Osteoblast (primary cell): ENCODE results near the gene PEA15. TPM values are rescaled to one million over a fixed set of nuclear protein-coding genes. Genes with fewer than 3 reads are reported as not detected.

ENCODE experiments used
- DNase-seq: peaks from one replicate; pipeline ENCODE4 v3.0.0; 2011; ENCODE audit warnings: low spot score, mixed read lengths; ENCODE audit not compliant: insufficient read length; ENCODE audit errors: missing footprints
- H2AFZ ChIP-seq: 2 replicates; pipeline ENCODE4 v1.6.0; 2011; ENCODE audit warnings: mild to moderate bottlenecking, low read length
- H3K27ac ChIP-seq: 2 replicates; pipeline ENCODE4 v1.5.1; 2011; ENCODE audit warnings: mild to moderate bottlenecking, low read depth, low read length, moderate library complexity
- H3K27me3 ChIP-seq: 2 replicates; pipeline ENCODE4 v1.6.0; 2012; ENCODE audit warnings: mild to moderate bottlenecking, control low read depth, inconsistent platforms, low read length, moderate library complexity; ENCODE audit not compliant: insufficient read depth
- H3K36me3 ChIP-seq: 2 replicates; pipeline ENCODE4 v1.5.1; 2011; ENCODE audit warnings: mild to moderate bottlenecking, low read length, control low read depth, moderate library complexity; ENCODE audit not compliant: insufficient read depth
- H3K4me1 ChIP-seq: 2 replicates; pipeline ENCODE4 v1.5.1; 2011; ENCODE audit warnings: mild to moderate bottlenecking, low read length, control low read depth, moderate library complexity; ENCODE audit not compliant: insufficient read depth
- H3K4me2 ChIP-seq: 2 replicates; pipeline ENCODE4 v1.6.0; 2011; ENCODE audit warnings: mild to moderate bottlenecking, low read length; ENCODE audit not compliant: insufficient read depth
- H3K4me3 ChIP-seq: fragments of 200-600 bp; sonication (generic); 3 replicates; pipeline ENCODE4 v1.5.1; 2012; ENCODE audit warnings: mild to moderate bottlenecking, low read length, inconsistent platforms; ENCODE audit not compliant: insufficient read depth
- H3K79me2 ChIP-seq: 2 replicates; pipeline ENCODE4 v1.6.0; 2012; ENCODE audit warnings: mild to moderate bottlenecking, low read length, control low read depth, inconsistent platforms; ENCODE audit not compliant: insufficient read depth
- H3K9me3 ChIP-seq: 2 replicates; pipeline ENCODE4 v1.5.1; 2011; ENCODE audit warnings: low read depth, low read length, control low read depth
- H4K20me1 ChIP-seq: 2 replicates; pipeline ENCODE4 v1.6.0; 2012; ENCODE audit warnings: mild to moderate bottlenecking, low read length, control low read depth; ENCODE audit not compliant: insufficient read depth
- CTCF ChIP-seq: IDR thresholded peaks from 2 replicates; pipeline ENCODE4 v1.5.1; 2011; ENCODE audit warnings: mild to moderate bottlenecking, low read depth, low read length, moderate library complexity; ENCODE audit errors: extremely low read depth
- total RNA-seq: library from RNA; depleted of rRNA; stranded (reverse); fragments of >200 nt; gene quantifications from 2 replicates; pipeline ENCODE4 v1.2.3, GENCODE V29; 2012

PEA15 gene
- total RNA-seq, 1 donor = 200 TPM

- Histone ChIP-seq H3K36me3 (no peaks in the 10 kb centered on the region), H4K20me1 (no peaks in the 10 kb centered on the region), H3K9me3 (no peaks in the 10 kb centered on the region), H3K79me2 (no peaks in the 10 kb centered on the region), H3K4me2 (no peak overlapping the region), H3K4me1 (peaks cover 4% of the 10 kb centered on the region), H2AFZ (no peak overlapping the region), H3K27me3 (no peaks in the 10 kb centered on the region), H3K27ac (no peak overlapping the region), H3K4me3 (no peak overlapping the region)
- DNase-seq = no peak
- no peak for TF ChIP-seq CTCF
Measured at GRCh38 chr1:160196143-160196542, 9.0 kb upstream of the PEA15 start.

- Histone ChIP-seq H3K9me3 (no peaks in the 10 kb centered on the region), H3K36me3 (no peaks in the 10 kb centered on the region), H3K27me3 (no peaks in the 10 kb centered on the region), H4K20me1 (no peaks in the 10 kb centered on the region), H2AFZ (no peak overlapping the region), H3K4me3 (no peak overlapping the region), H3K4me2 (no peak overlapping the region), H3K79me2 (no peaks in the 10 kb centered on the region), H3K4me1 (peaks cover 4% of the 10 kb centered on the region), H3K27ac (no peak overlapping the region)
- DNase-seq = no peak
- TF ChIP-seq CTCF = no peak
Measured at GRCh38 chr1:160197231-160197630, 8.0 kb upstream of the PEA15 start.

- no peaks in the 10 kb centered on the region for H3K36me3 ChIP-seq
- no peaks in the 10 kb centered on the region for H3K9me3 ChIP-seq
Measured at GRCh38 chr1:160200786-160201185, 4.4 kb upstream of the PEA15 start.

More at GRCh38 chr1:160200786-160201185, 4.4 kb upstream of the PEA15 start:
- no peaks in the 10 kb centered on the region for H3K27me3 ChIP-seq
- H3K4me1 ChIP-seq = peaks cover 7% of the 10 kb centered on the region
- no peaks in the 10 kb centered on the region for H4K20me1 ChIP-seq
- no peak overlapping the region for H3K27ac ChIP-seq
- H3K4me2 ChIP-seq = no peak overlapping the region
- TF ChIP-seq CTCF = no peak
- H2AFZ ChIP-seq = no peak overlapping the region
- H3K79me2 ChIP-seq = peaks cover 5% of the 10 kb centered on the region
- no peak overlapping the region for H3K4me3 ChIP-seq
- no peak for DNase-seq
